Measurements from ENCODE around the gene DGKH.

The DGKH gene

GRCh38 chr13:42071672-42072419 lies 23.4 kb downstream of the DGKH start:
- TF ChIP-seq ZFX (IDR thresholded peaks at IDR 0.05; ENCODE audit: borderline replicate concordance) (no peak), CTCF (IDR thresholded peaks at IDR 0.05) (no peak)
- H3K27ac ChIP-seq = no peak overlapping the region

- no peak overlapping the region for H3K27ac ChIP-seq
- no peak for TF ChIP-seq ZFX (IDR thresholded peaks at IDR 0.05; ENCODE audit: borderline replicate concordance)
- no peak for TF ChIP-seq CTCF (IDR thresholded peaks at IDR 0.05)
Observed at GRCh38 chr13:42073683-42074082, 25.2 kb downstream of the DGKH start.

DNA sequence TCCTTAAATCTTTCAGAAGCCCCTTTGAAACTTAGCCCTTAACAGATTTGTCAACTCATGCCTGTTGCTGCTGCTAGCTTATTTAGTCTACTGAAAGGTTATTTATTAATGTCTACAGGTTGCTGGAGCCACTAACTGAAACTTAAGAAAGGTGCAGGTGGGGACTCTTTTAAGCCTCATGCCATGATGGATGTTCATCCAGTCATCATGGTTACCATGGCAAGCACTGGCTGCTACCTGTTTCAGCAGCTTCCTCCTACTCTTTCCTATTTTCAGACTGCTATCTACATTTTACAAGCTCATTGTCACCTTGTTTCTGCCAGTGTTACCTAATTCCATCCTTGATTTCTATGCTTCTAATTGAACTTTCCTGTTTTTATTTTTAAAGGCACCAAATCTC lies 27.1 kb downstream of the DGKH start:
- TF ChIP-seq ZFX (IDR thresholded peaks at IDR 0.05; ENCODE audit: borderline replicate concordance) (no peak), CTCF (IDR thresholded peaks at IDR 0.05) (no peak)
- no peak overlapping the region for H3K27ac ChIP-seq

- TF ChIP-seq ZFX (IDR thresholded peaks at IDR 0.05; ENCODE audit: borderline replicate concordance) (no peak), CTCF (IDR thresholded peaks at IDR 0.05) (no peak)
- no peak overlapping the region for H3K27ac ChIP-seq
Observed at GRCh38 chr13:42076309-42076713, 27.9 kb downstream of the DGKH start.

DNA sequence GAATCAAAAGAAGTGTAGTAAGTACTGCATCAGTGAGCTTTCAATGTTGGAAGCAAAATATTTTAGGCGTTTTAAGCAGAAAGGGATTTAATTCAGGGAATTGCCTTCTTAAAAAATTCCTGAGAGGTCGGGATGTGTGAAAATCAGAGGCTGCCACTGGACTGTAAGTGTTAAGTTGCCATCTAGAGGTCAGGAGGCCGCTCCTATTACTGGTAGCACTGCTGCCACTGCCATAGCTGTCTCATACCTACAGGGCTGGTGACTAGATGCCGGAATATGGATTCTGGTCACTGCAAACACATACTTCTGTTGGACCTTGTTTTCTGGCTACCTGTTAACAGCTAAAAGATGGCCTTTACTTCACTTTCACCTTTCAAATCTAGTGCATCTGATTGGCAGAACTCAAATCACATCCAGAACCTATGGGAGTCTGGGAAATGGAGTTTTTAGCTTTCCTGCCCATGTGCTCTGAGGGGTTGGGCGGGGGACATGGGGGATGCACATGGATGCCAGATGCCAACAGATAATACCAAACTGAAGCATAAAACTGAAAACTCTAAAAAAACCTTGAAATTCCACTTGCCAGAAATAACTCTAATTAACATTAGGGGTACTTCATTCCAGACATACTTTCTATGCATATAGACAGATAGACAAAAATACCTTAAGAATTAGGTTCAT lies 29.8 kb downstream of the DGKH start:
- no peak overlapping the region for H3K27ac ChIP-seq
- TF ChIP-seq CTCF (IDR thresholded peaks at IDR 0.05) (no peak), ZFX (IDR thresholded peaks at IDR 0.05; ENCODE audit: borderline replicate concordance) (no peak)

GRCh38 chr13:42083138-42083770 lies 34.8 kb downstream of the DGKH start:
- no peak overlapping the region for H3K27ac ChIP-seq
- TF ChIP-seq CTCF (IDR thresholded peaks at IDR 0.05) (no peak), ZFX (IDR thresholded peaks at IDR 0.05; ENCODE audit: borderline replicate concordance) (no peak)

DNA sequence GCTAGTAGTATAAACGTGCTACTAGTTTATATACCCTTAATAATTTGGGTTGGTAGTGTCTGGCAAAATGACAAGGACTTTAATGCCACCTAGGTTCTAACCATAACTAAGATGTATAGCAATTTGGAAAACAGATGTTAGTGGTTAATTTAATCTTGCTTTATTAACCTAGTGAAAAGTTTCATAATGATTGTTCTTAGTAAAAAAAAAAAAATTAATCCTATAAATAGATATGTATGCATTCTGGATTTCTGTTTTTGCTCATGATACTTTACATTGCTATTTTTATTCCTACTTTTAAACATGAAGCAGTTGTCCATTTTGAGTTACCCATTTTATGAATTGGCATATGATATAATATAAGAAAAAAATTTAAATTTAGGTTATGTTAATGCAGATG lies 36.3 kb downstream of the DGKH start:
- TF ChIP-seq ZFX (IDR thresholded peaks at IDR 0.05; ENCODE audit: borderline replicate concordance) = no peak
- no peak overlapping the region for H3K27ac ChIP-seq
